Occipital lobe (tissue), 2 donors: ENCODE results near the gene ITGB8. TPM values are rescaled to one million over a fixed set of nuclear protein-coding genes. Genes with fewer than 3 reads are reported as not detected.

Experiments used
- DNase-seq: peaks from one replicate; lab custom pipeline; 2025; lab: John Stamatoyannopoulos, UW
- total RNA-seq: library from RNA; depleted of rRNA; stranded (reverse); fragments of >200 nt; gene quantifications from one replicate; pipeline ENCODE4 v1.2.3, GENCODE V29; 2014

The ITGB8 gene
- total RNA-seq, 1 donor from 2014 or later: 109 TPM

- DNase-seq: no peak
Measured at GRCh38 chr7:20417675-20418382, 87.1 kb downstream of the ITGB8 start.

- DNase-seq: no peak
Measured at GRCh38 chr7:20424500-20424899, 93.8 kb downstream of the ITGB8 start.

DNA sequence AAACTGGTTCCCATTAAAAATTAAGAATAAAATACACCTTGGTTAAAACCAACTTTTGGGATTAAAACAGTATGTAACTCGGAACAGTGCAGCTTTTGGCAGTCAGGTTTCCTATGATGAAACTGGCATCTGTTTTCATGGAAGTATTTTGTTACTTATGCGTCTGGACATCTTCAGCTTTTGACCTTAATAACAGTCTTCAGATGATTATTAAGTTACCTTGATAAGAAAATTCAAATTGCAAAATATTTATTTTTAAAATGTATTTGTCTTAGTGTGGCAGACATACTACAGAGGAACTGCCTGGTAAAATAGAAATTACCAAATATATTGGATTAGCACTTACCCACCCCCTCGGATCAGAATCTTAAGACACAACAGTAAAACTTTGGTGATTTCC, 100.0 kb downstream of the ITGB8 start:
- no peak for DNase-seq

GRCh38 chr7:20431146-20431545, 100.4 kb downstream of the ITGB8 start:
- DNase-seq: no peak

- no peak for DNase-seq
Measured at GRCh38 chr7:20432071-20432470, 101.4 kb downstream of the ITGB8 start.

DNA sequence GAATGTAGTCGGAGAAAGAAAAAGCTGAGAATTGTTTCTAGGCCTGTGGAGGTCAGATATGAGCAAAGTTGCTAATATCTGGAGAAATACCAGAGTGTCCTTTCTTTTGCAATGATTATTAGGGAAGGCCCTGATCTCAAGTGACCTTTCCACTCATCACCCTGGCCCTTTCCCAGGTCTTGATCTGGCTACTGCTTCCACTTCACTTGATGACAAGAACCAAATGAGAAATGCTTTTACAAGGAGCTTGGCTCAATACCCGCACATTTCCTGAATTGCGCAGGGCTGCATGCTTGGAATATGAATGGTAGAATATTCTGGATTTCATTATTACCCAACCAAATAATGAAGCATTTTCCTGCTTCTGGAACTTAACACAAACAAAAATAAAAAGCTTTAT, 104.6 kb downstream of the ITGB8 start:
- DNase-seq: no peak

GRCh38 chr7:20438248-20438647, 107.5 kb downstream of the ITGB8 start:
- no peak for DNase-seq

DNA sequence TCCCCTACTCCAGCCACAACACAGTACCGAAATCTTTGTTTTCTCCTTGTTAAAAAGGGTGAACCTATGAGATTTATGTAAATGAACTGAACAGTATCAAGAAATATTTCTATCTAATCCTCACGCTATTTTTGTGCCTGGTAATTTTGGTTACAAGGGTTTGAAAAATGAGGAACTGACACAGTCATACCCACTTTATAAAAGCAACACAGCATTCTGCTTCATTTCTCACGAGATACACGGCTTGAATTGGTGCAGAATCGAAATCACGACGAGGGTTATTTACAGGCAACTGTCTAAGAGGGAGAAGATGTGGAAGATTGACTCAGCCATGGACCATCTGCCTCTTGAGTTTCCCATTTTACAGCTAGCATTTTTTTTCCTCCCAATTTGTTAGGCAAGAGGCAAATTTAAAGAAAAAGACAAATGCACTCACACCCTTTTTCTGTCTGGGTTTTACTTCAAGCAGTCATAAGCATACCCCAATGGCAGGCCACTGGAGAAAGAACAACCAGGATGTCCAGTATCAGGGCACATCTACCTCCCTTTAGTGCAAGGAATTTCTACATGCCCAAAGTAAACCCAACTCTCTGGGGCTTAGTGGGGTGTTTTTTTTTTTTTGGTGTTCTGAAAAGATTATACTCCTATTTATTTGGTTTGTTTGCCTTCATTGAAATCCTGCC, 108.1 kb downstream of the ITGB8 start:
- DNase-seq: no peak

- no peak for DNase-seq
Measured at GRCh38 chr7:20439416-20440185, 108.9 kb downstream of the ITGB8 start.

- DNase-seq: no peak
Measured at GRCh38 chr7:20440472-20441105, 109.9 kb downstream of the ITGB8 start.

DNA sequence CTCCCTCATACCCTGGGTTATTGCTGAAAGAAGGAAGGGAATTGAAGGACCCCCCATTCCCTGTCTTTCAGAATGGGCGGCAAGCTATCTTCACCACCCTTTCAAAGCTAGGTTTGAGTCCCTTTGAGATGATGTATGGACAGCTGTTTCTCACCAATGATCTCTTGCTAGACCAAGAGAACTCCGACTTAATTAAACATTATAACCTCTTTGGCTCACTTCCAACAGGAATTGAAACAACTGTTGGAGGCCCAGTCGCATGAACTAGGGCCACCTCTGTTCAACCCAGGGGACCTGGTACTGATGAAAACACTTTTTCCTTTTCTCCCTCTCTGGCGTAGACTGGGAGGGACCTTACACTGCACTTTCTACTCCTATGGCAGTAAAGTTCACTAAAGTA, 110.6 kb downstream of the ITGB8 start:
- DNase-seq: no peak

- no peak for DNase-seq
Measured at GRCh38 chr7:20441991-20442441, 111.3 kb downstream of the ITGB8 start.

DNA sequence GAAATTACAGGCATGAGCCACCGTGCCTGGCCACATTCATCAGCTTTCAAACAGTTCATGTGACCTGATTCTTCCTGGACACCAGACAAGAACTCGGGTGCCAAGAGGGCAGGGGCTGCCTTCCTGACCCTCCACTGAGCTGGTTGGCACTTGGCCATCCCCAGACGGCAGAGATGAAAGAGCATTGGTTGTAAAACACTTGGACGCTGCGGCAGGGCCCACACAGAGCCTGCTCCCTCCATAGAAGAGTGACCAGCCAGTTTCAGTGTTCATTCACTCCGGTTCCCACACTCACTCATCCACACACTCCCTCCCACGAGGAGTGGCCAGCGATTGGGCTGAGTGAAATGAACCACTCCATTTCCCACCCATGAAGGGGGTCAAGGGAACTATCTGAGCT, 112.3 kb downstream of the ITGB8 start:
- no peak for DNase-seq

DNA sequence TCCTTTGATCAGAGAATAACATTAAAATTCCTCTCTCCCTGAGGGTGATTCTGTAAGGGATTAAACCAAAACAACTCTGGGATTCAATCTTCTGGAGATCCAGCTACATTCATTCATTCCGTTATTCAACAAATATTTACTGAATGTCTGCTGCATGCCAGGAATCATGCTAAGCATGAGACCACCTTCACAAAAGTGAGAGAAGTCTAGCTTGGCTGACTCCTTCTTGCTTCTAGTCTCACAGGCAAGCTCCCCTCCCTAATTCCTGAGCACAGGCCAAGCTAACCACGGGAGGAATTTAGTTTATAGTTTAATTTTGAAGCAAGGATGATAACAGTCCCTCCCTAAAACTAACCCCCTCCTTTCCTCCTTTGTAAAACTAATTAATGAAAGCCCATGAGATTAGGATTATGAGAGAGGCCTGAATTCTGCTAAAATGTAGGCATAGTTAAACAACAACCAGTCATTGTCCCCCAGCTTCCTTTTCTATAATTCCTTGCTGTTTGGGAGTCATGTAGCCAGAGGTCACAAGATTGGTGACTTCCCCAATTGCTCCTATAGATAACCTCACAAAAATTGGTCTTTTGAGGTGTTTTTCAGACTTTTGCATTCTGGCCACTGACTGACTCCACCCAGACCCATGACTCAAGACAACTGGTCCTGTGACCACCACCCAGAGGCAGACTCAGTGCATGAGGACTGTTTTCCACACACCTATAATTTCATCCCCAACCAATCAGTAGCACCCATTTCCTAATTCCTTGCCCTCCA, 113.5 kb downstream of the ITGB8 start:
- no peak for DNase-seq

- DNase-seq: no peak
Measured at GRCh38 chr7:20447021-20447650, 116.4 kb downstream of the ITGB8 start.

GRCh38 chr7:20449176-20449575, 118.5 kb downstream of the ITGB8 start:
- DNase-seq: no peak

DNA sequence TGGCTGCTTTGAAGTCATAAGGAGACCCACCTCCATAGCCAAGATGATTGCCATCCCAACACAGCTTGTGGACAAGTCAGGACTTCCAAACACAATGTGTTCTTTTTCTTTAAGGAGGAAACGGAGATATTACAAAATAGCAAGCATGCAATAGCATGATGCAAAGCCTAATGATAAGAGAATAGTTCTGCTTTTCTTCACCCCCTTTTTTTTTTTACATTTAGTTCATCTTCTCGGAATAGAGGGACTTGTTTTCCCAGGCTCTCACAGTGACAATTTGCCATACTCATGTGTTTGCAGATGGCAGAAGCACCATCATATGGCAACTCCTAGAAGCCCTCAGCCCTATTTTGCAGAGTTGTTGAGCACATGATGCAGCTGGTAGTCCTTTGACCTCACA, 119.8 kb downstream of the ITGB8 start:
- no peak for DNase-seq

DNA sequence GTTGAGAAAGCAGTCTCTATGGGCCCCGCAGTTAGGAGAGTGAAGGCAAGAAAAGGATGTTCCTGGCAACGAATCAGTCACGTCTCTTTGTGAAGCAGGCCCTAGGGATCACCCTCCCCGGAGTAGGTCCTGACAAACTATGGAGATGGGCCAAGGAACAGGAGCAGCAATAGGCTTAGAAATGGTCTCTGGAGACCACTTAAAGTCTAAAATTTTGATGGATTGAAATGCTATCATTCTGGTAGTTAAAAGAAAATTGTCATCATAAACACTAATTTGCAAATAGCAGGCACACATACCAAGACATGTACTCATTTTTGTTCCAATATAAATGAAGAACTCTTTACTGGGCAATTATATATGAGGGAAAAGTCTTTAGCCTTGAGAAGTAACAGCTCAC, 123.5 kb downstream of the ITGB8 start:
- no peak for DNase-seq

DNA sequence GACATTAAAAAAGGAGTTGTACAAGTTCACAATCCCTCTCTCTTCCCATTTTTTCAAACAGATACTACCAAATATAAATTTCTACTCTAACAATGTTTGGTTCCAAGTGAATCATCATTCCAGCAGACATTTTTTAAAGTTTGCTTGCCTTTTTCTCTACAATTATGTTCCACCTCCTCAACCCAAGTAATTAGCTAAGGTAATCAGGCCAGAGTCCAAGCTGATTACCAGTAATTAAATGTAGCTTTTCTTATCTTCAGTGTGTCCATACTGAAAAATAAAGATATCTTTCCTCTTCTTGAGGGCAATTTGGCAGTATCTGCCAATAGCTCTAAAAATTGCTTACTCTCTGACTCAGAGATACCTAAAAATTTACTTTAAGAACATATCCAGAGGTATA, 126.0 kb downstream of the ITGB8 start:
- no peak for DNase-seq

GRCh38 chr7:20458521-20458920, 127.8 kb downstream of the ITGB8 start:
- no peak for DNase-seq

- no peak for DNase-seq
Measured at GRCh38 chr7:20459419-20459818, 128.7 kb downstream of the ITGB8 start.
